Activated CD8-positive, alpha-beta memory T cell treated with anti-CD3 and anti-CD28 coated beads for 36 hours (primary cell): ENCODE measurements around the gene HS3ST3A1. TPM values are rescaled to one million over a fixed set of nuclear protein-coding genes. Genes with fewer than 3 reads are reported as not detected.

Experiments used
- CTCF ChIA-PET: fragments of 350-600 bp; sonication (Branson Sonifier 250); formaldehyde crosslinking; loops from one replicate; lab custom pipeline; 2021; ENCODE audit warnings: antibody characterized with exemption; lab: Charles Lee
- POLR2A ChIA-PET: fragments of 350-600 bp; sonication (Branson Sonifier 250); formaldehyde crosslinking; loops from one replicate; lab custom pipeline; 2021; ENCODE audit warnings: antibody characterized with exemption; lab: Charles Lee
- total RNA-seq, 2 experiments: library from RNA; stranded (reverse); gene quantifications; one replicate each; pipeline ENCODE4 v1.2.3, GENCODE V29; 2021

Gene HS3ST3A1
- total RNA-seq, 2 experiments from 2014 or later = 0.08 TPM; not detected in 1

- CTCF ChIA-PET = no interaction called here
Observed at GRCh38 chr17:13475574-13476223, 126.0 kb downstream of the HS3ST3A1 start.

GRCh38 chr17:13474073-13474800, 127.5 kb downstream of the HS3ST3A1 start:
- ChIA-PET CTCF (interaction anchor here (0.6 kb wide), 1 partner anchor 1142 kb away, joined by 3 read pairs; no protein-coding TSS in a partner anchor), POLR2A (no interaction called here)

More at GRCh38 chr17:13475574-13476223, 126.0 kb downstream of the HS3ST3A1 start:
- POLR2A ChIA-PET = no interaction called here

- ChIA-PET POLR2A (no interaction called here), CTCF (no interaction called here)
Observed at GRCh38 chr17:13465678-13466077, 136.1 kb downstream of the HS3ST3A1 start.

GRCh38 chr17:13462673-13463124, 139.0 kb downstream of the HS3ST3A1 start:
- ChIA-PET CTCF (no interaction called here), POLR2A (no interaction called here)

- CTCF ChIA-PET = no interaction called here
- POLR2A ChIA-PET = no interaction called here
Observed at GRCh38 chr17:13462146-13462545, 139.6 kb downstream of the HS3ST3A1 start.

GRCh38 chr17:13460261-13461000, 141.3 kb downstream of the HS3ST3A1 start:
- ChIA-PET POLR2A (no interaction called here), CTCF (no interaction called here)

GRCh38 chr17:13457783-13458182, 143.9 kb downstream of the HS3ST3A1 start:
- POLR2A ChIA-PET = no interaction called here
- CTCF ChIA-PET = no interaction called here
